NT2/D1 (cell line): ENCODE results near the gene CD69.

Source experiments
- DNase-seq: peaks from one replicate; pipeline ENCODE4 v3.0.0-alpha.2; 2011; ENCODE audit warnings: low read depth, low spot score
- H3K27me3 ChIP-seq: 2 replicates; pipeline ENCODE4 v1.6.0; 2011; ENCODE audit warnings: mild to moderate bottlenecking; ENCODE audit not compliant: insufficient read length, insufficient read depth
- H3K36me3 ChIP-seq: 2 replicates; pipeline ENCODE4 v1.6.1; 2011; ENCODE audit warnings: mild to moderate bottlenecking, low read length, mixed read lengths; ENCODE audit not compliant: insufficient read depth, insufficient read length
- H3K4me1 ChIP-seq: 2 replicates; pipeline ENCODE4 v1.5.1; 2011; ENCODE audit not compliant: insufficient read depth, insufficient read length
- H3K4me3 ChIP-seq: 2 replicates; pipeline ENCODE4 v1.5.1; 2011; ENCODE audit warnings: low read depth; ENCODE audit not compliant: insufficient read length
- H3K9ac ChIP-seq: 2 replicates; pipeline ENCODE4 v1.6.0; 2011; ENCODE audit warnings: low read depth; ENCODE audit not compliant: insufficient read length
- H3K9me3 ChIP-seq: 2 replicates; pipeline ENCODE4 v1.5.1; 2011; ENCODE audit warnings: mild to moderate bottlenecking, low read length; ENCODE audit not compliant: insufficient read depth
- SUZ12 ChIP-seq: IDR thresholded peaks from 2 replicates; pipeline ENCODE4 v1.6.1; 2011; ENCODE audit not compliant: insufficient read length, insufficient read depth; ENCODE audit errors: extremely low read depth
- YY1 ChIP-seq: IDR thresholded peaks from 2 replicates; pipeline ENCODE4 v1.6.1; 2011; ENCODE audit not compliant: insufficient read length, insufficient read depth
- ZNF274 ChIP-seq: IDR thresholded peaks from 2 replicates; pipeline ENCODE4 v1.6.1; 2011; ENCODE audit warnings: mild to moderate bottlenecking, low read depth, low read length

The CD69 gene

DNA sequence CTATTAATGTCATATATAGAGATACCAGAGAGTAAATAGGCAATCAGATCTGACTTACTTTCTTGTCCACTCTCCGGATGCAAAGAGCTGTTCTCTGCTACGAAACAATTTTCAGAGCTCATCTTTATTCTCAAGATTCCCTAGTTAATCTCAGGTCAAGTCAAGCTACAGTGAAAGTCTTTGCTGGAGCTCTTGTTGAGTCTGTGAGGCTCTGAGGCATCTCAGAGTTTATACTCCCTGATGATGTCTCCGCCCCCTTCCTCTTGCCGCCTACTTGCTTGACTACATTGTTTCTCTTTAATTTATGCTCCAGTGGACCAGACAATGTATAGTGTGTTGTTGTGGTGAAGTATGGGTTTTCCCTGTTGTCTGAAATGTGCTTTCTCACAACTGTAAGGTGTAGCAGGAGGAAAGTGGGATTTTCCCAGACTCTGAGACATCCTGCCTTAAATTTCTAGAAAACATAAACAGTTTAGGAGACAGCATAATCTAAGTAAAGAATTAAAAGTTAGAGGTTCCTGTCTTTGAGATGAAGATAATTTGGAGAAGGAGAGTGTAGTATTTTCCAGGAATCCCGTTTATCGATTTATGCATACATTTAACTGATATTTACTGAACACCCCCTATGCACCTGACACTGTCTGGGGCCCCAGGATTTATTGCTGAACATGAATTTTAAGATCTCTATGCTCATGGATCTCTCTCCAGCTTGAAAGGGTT is at the start of gene CD69:
Gene CD69 (minus strand): TSS at position 203 of the 720 bp plus-strand sequence. CDS start 81 bp downstream, at position 122.
- Histone ChIP-seq H3K27me3 (no peaks in the 10 kb centered on the region), H3K36me3 (no peaks in the 10 kb centered on the region), H3K4me1 (no peaks in the 10 kb centered on the region), H3K9me3 (no peaks in the 10 kb centered on the region), H3K4me3 (no peak within 1 kb of the TSS), H3K9ac (no peak within 1 kb of the TSS)
- TF ChIP-seq YY1 (no peak), ZNF274 (no peak), SUZ12 (no peak)
- no peak for DNase-seq

DNA sequence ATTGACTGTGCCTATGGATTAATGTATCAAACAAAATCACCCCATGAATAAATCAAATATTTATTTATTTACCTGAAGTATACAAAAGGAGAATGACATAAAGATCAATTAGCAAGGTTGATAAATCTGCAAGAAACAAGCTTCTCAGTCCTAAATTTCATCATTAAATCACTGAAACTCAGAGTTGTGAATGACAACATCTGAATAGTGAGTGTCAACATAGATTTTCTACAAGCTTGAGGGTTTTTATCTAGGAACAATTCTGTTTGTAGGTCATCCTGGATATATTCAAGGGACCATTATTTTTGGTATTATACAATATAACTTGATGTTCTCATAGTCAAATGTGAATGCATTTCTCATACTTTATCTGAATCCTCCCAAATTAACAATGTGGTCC is 49.2 kb upstream of the CD69 start:
- H3K9me3 ChIP-seq = no peaks in the 10 kb centered on the region

DNA sequence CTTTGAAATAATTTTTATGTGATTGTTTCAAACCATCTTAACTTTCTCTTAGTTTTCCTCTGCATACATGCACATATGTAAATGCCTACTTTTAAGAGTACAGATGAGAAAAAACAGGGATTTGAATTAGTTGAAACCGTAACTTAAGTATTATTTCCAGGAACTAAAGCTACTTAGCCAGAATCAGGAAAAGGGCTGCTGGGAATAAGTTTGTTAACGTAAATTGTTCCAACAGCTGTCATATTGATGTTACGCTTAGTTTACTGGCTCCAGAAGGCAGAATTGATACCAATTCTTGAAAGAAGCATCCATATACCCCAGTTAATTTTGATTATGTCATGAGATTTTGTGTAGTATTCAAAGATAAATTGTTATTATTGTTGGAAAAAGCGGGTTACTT is 48.6 kb upstream of the CD69 start:
- Histone ChIP-seq H3K4me3 (no peak overlapping the region), H3K36me3 (no peaks in the 10 kb centered on the region), H3K9ac (no peak overlapping the region), H3K4me1 (peaks cover 2% of the 10 kb centered on the region), H3K9me3 (no peaks in the 10 kb centered on the region), H3K27me3 (no peaks in the 10 kb centered on the region)
- DNase-seq = no peak
- TF ChIP-seq ZNF274 (no peak), YY1 (no peak), SUZ12 (no peak)

More for the DNA sequence above, 49.2 kb upstream of the CD69 start:
- TF ChIP-seq YY1 (no peak), ZNF274 (no peak), SUZ12 (no peak)
- no peak overlapping the region for H3K4me3 ChIP-seq
- no peaks in the 10 kb centered on the region for H3K27me3 ChIP-seq
- H3K4me1 ChIP-seq = peaks cover 2% of the 10 kb centered on the region
- H3K9ac ChIP-seq = no peak overlapping the region
- DNase-seq = no peak
- H3K36me3 ChIP-seq = no peaks in the 10 kb centered on the region

DNA sequence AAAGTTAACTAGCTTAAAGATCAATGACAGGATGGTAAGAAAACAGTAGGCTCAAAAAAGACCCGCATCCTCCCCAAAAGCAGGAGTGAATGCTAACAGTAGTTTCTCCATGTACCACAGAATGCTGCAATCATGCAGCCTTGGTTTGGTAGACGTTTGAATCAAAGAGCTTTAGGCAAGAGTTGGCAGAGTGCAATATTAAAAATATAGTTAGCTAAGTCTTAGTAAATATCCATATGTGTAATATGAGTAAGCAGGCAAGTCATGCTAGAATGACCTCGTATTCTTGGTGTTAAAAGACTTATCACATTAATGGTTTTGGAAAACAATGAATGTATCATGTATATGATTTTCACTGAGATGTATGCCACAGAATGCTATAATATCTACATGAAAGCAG is 47.8 kb upstream of the CD69 start:
- Histone ChIP-seq H3K9ac (no peak overlapping the region), H3K4me3 (no peak overlapping the region), H3K4me1 (no peaks in the 10 kb centered on the region), H3K27me3 (no peaks in the 10 kb centered on the region), H3K9me3 (no peaks in the 10 kb centered on the region), H3K36me3 (no peaks in the 10 kb centered on the region)
- TF ChIP-seq YY1 = no peak
- TF ChIP-seq ZNF274 = no peak
- TF ChIP-seq SUZ12 = no peak
- no peak for DNase-seq

DNA sequence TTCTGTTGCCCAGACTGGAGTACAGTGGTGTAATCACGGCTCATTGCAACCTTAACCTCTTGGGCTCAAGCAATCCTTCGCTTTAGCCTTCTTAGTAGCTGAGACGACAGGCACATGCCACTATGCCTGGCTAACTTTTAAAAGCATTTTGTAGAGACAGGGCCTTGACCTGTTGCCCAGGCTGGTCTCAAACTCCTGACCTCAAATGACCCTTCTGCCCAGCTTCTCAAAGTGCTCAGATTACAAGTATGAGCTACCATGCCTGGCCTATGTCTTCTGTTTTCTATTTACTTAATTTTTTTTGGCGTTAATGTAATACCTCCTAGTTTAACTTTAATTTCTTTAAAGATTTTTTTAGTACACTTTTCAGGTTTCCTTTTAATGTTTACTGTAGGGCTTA is 46.0 kb upstream of the CD69 start:
- H3K9ac ChIP-seq = no peak overlapping the region
- H3K27me3 ChIP-seq = no peaks in the 10 kb centered on the region
- no peak for TF ChIP-seq ZNF274
- no peak for TF ChIP-seq SUZ12
- no peak for TF ChIP-seq YY1
- no peak overlapping the region for H3K4me3 ChIP-seq
- DNase-seq = no peak
- H3K9me3 ChIP-seq = no peaks in the 10 kb centered on the region
- no peaks in the 10 kb centered on the region for H3K4me1 ChIP-seq
- no peaks in the 10 kb centered on the region for H3K36me3 ChIP-seq

DNA sequence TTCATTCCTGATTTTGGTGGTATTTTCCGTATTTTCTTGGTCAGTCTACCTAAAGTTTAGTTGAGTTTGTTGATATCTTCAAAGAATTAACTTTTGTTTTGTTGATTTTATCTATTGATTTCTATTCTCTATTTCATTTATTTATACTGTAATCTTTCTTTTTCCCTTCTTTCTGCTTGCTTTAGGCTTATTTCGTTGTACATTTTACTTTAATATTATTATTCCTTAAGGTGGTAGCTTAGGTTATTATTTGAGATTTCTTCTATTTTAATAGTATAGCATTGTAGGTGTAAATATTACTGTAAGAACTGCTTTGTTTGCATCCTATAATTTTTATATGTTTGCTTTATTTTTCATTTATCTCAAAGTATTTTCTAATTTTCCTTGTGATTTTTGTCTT is 45.2 kb upstream of the CD69 start:
- TF ChIP-seq SUZ12 = no peak
- no peak for TF ChIP-seq ZNF274
- no peak for TF ChIP-seq YY1
- Histone ChIP-seq H3K27me3 (no peaks in the 10 kb centered on the region), H3K4me3 (no peak overlapping the region)

DNA sequence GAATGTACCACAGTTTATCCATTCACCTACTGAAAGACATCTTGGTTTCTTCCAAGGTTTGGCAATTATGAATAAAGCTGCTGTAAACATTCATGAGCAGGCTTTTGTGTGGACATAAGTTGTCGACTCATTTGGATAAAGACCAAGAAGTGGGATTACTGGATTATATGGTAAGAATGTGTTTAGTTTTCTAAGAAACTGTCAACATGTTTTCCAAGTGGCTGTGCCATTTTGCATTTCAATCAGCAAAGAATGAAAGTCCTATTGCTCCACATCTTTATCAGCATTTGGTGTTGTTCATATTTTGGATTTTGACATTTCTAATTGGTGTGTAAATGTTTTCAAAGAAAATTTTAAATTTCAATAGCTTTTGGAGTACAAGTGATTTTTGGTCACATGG is 39.3 kb upstream of the CD69 start:
- Histone ChIP-seq H3K9me3 (no peaks in the 10 kb centered on the region), H3K27me3 (no peaks in the 10 kb centered on the region), H3K9ac (no peak overlapping the region), H3K4me3 (no peak overlapping the region), H3K36me3 (no peaks in the 10 kb centered on the region), H3K4me1 (no peaks in the 10 kb centered on the region)
- DNase-seq = no peak
- TF ChIP-seq ZNF274 (no peak), YY1 (no peak), SUZ12 (no peak)

More for the DNA sequence above, 45.2 kb upstream of the CD69 start:
- Histone ChIP-seq H3K4me1 (no peaks in the 10 kb centered on the region), H3K9me3 (no peaks in the 10 kb centered on the region), H3K9ac (no peak overlapping the region), H3K36me3 (no peaks in the 10 kb centered on the region)
- DNase-seq = no peak
